NCI-H1092 (cell line): ENCODE data around the gene GMEB2.
"Not testable (repeated sequence)": the region's sequence is repeated elsewhere in the genome, so short reads cannot be mapped to it uniquely, and the experiment has no call there.

Experiments used
- DNase-seq: peaks from one replicate; lab custom pipeline; 2025; lab: John Stamatoyannopoulos, UW

The GMEB2 gene

GRCh38 chr20:63571087-63571478, 55.8 kb downstream of the GMEB2 start:
- not testable (repeated sequence) for DNase-seq

DNA sequence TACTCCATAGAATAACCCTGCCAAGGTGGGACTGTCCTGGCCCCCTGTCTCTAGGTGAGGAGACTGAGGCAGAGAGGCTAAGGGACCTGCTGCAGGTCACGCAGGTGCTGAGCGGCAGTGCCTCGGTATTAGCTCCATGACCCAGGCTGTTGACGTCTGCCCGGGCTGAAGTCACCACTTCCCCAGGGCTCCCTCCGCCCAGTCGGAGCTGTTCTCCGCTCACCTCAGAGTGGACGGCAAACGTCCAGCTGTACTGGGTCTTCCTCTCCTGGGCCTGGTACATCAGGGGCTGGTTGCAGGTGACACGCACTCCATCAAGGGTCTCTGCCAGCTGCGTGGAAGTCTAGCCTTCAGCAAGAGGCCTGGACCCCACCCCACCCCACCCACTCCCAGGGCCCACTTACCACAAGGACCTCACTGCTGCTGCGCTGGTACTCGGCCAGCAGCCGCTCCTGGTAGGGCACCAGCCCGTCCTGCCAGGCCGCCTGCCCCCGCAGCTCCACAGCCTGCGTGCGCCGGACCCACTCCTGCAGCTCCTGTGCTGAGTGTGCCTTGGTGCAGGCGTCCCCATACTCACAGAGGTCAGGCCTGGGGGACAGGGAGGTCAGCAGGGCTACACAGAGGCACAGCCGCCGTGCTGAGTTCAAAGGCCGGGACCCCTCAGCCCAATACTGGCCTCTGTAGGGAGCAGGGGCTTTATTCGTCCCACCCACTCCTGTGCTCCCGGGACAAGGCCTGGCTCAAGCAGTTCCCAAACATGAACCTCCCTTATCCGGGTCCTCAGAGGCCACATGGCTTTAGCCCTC, 56.4 kb downstream of the GMEB2 start:
- no peak for DNase-seq

DNA sequence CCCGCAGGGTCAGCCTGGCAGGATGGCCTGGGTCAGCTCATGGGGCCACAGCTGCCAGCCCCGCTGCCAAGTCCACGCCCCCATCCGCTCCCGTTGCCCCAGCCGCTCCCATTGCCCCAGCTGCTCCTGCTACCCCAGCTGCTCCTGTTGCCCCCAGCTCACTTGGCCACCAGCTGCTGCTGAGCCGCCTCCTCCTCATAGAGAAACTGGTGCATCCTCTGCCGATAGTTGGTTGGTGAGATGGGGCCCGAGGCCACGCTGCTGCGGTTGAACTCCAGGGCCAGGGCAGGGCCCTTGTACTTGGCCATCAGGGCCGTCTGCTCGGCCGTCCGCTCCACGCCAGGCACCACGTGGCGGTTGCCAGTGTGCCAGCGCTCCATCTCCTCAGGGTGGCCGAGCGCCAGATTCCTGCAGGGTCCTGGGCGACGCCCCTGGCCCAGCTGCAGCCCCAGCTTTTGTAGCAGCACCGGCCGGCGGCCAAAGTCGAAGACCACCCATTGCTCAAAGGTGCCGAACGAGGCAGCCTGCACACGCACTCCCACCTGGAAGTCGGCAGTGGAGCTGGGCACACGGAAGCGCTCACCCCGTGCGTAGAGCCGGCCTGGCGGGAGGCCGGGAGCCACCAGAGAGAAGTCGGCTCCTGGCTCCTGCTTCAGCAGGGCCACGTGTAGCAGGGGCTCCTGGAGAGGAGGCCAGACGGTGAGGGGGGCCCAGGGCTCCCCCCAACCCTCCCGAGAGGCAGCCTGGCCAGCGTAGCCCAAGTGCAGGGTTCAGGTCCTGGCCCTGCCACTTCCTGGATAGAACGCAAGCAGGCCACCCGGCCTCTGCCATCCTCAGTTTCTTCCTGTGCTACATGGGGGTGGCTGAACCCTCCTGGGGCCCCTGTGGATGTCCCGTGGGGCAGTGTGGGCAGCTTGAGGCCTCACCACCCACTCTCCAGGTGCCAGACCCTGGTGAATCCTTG, 57.6 kb downstream of the GMEB2 start:
- peak; percentile 28 for DNase-seq

- no peak for DNase-seq
Observed at GRCh38 chr20:63568170-63568981, 58.5 kb downstream of the GMEB2 start.

GRCh38 chr20:63567386-63568169, 59.3 kb downstream of the GMEB2 start:
- no peak for DNase-seq

DNA sequence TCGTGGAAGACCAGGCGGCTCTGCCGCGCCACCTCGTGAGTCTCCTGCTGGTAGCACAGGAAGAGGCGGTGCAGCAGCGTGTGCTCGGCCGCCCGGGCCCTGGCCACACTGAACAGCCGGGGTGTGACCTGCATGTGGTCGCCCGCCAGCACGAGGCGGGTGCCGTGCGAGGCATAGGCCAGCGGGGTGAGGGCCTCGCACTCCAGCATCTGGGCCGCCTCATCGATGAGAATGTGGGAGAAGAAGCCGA, 59.8 kb downstream of the GMEB2 start:
- no peak for DNase-seq

DNA sequence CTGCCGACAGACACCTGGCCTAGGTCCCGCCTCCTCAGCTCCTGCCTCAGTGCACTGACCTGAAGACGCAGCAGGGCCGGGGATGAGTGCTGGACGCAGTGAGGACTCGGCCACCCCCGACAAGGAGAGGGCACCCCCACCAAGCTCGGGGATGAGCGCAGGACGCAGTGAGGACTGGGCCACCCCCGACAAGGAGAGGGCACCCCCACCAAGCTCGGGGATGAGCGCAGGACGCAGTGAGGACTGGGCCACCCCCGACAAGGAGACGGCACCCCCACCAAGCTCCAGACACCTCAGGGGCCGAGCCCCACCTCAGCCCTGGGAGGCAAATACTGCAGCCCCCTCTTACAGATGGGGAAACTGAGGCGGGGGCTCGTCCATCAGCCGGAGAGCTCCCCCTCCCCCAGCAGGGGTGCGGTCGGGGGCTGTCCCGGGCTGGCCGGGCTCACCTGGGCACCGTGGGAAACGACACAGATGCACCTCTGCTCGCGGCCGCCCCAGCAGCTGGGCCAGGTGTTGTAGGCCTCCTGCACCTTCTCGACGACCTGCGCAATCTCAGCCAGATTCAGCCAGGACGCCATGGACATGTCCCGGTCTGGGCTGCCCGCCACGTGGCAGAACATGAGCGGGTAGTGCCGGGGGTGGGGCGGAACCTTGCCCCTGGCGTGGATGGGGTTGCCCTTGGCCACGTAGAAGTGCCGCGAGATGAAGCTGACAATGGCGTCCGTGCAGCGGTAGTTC, 60.3 kb downstream of the GMEB2 start:
- DNase-seq: no peak

- DNase-seq: no peak
Observed at GRCh38 chr20:63565699-63566335, 61.1 kb downstream of the GMEB2 start.

DNA sequence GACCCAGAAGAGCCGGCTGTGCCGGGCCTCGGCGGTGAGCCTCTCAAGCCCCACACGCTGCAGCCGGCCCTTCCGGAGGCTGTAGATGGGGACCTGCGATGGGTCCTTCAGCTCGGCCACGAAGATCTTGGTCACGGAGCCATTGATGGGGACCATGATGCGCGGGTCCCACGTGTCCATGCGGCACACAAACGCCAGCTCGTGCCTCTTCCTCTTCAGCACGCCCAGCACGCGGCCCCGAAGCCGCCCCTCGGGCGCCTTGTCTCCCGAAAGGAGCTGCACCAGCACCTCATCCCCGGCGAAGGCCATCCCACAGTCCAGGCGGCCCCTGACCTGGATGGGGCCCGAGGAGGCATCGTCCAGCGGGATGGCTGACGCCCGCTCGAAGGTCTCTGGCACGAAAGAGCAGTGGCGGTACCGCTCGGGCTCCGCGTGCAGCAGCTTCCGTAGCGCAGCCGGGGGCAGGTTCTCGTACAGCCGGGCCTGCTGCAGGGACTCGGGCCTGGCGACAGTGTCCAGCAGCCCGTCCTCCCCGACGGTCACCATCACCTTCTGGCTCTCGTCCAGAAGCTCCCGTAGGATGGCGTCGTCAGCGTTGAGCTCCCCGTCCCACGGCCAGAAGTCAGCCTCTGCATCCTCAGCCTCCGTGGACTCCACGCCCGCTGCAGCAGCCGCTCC, 61.7 kb downstream of the GMEB2 start:
- no peak for DNase-seq

- no peak for DNase-seq
Observed at GRCh38 chr20:63564036-63564810, 62.7 kb downstream of the GMEB2 start.

DNA sequence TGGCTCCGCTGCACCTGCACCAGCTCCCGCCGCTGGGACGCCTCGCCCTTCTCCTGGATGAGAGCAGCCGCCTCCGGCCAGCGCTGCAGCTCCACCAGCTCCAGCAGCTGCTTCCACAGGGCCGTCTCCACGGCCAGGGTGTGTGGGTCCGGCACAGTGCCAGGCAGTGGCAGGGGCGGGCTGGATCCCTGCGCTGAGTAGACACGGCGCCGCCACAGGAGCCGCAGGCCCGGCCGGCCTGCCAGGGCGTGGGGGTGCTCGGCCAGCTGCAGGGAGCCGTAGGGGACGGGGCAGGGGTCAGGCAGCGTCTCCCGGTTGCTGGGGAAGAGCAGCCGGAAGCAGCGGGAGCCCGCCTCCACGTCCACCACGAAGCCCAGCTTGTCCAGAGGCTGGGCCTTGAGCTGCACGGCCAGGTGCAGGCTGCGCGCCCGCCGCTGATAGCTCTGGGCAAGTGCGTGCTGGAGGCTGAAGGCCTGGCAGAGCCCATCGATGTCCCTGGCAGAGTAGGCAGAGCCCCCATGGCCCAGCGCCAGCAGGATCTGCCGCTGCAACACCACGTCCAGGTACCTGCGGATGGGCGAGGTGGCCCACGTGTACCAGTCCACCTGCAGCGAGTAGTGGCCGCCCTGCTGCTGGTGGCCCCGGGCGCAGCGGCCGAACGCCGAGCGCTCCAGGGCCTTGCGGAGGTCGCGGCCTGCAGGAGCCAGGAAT, 63.5 kb downstream of the GMEB2 start:
- no peak for DNase-seq

DNA sequence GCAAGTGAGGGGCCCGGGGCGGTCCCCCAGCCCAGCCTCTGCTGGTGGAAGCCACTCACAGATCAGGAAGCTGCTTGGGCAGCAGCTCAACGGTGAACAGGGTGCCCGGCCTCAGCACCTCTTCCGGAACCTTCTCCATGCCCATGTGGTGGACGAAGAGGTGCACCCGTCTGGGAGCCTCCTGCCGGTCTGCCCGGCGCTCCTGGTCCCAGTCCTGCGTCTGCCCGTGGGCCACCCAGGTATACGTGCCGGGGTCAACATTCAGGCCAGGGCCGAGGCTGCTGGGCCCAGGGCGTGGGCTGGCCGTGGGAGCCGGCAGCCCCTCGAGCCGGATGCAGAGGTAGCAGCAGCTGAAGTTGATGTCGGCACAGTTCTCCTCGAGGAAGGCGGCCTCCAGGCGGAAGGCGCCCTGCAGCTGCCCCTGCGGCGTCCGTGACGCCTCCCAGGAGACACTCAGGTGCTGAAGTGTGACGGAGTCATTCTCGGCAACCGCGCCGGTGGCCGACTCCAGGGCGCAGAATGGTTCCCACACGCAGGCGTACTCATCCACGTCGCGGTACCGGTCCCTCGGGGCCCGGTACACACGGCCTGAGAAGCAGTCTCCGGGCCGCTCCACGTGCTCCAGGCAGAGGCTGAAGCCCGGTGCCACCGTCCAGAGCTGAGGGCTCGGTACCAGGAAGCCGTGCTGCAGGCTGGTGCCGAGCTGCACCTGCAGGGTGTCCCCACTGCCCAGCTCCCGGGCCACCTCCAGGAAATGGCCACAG, 64.3 kb downstream of the GMEB2 start:
- no peak for DNase-seq

DNA sequence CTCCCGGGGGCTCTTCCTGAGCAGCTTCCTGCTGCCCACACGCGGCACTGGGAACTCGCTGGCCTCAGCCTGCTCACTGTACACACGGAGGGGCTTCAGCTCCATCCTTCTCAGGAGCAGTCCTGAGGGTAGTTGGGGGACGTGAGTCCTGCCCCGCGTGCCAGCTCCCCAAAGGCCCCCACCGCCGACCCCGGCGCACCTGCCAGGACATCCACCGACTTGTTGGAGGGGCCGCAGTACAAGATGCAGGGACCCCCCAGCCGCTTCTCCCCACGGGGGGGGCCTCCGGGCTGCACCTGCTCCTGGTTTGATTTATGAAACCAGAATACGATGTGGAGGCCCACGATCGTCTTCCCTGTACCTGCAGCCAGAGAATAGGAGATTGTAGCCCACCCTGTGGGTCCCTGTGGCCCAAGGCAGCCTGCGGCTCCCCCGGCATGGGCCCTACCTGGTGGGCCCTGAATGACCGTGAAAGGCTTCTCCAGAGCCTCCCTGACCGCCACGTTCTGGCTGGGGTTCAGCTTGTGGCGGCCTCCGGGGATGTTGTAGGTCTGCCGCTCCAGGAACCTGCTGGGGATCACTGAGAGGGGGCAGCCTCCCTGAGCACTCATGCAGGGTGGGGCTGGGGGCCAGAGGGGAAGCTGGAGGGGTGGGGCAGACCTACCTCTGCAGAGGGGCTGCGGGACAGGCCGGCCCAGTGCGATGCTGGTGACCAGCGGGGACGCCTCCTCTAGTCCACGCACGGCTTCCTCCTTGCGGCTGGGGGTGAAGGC, 65.1 kb downstream of the GMEB2 start:
- DNase-seq: no peak

DNA sequence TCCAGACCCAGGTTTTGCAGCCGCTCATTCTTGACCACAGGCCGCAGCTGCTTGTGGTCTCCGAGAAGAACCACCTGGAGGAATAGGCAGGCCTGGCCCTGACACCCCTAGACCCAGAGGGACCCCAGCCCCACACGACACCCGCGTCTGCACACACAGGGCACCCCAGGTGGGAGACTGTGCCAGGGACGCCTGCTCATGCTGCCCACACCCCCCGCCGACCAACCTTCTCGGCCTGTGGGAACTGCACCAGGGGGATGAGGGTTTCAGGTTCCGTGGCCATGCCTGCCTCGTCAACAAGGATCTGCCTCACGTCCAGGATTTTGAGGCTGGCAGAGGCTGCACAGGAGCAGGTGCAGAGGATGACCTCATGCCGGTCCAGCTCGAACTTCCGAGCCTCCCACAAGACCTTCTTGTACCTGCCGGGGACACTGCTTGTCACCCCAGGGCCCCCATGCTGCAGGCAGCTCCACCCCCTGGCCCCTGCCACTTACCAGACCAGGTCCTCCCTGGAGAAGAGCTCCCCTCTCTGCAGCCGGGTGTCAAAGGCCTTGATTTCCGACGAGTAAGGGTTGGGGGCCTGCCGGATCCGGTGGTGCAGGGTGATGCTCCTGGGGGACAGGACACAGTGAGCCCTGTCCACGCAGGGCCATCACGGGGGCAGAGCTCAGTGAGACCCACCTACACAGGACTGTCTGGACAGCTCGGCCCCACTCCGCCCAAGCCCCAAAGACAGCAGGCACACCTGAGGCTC, 65.9 kb downstream of the GMEB2 start:
- no peak for DNase-seq

GRCh38 chr20:63560333-63560805, 66.5 kb downstream of the GMEB2 start:
- DNase-seq: no peak
